Activated CD4-positive, alpha-beta T cell treated with anti-CD3 and anti-CD28 coated beads, Interleukin-2, amount 50 U/mL, for 48 hours (primary cell): ENCODE data around the gene HOTAIR.
A peak's percentile ranks its signal among the peaks of the same experiment; 100 is the strongest.

Source experiments
- DNase-seq, 2 experiments: peaks; one replicate each; pipeline ENCODE4 v3.0.0-alpha.2; 2020

The HOTAIR gene

DNA sequence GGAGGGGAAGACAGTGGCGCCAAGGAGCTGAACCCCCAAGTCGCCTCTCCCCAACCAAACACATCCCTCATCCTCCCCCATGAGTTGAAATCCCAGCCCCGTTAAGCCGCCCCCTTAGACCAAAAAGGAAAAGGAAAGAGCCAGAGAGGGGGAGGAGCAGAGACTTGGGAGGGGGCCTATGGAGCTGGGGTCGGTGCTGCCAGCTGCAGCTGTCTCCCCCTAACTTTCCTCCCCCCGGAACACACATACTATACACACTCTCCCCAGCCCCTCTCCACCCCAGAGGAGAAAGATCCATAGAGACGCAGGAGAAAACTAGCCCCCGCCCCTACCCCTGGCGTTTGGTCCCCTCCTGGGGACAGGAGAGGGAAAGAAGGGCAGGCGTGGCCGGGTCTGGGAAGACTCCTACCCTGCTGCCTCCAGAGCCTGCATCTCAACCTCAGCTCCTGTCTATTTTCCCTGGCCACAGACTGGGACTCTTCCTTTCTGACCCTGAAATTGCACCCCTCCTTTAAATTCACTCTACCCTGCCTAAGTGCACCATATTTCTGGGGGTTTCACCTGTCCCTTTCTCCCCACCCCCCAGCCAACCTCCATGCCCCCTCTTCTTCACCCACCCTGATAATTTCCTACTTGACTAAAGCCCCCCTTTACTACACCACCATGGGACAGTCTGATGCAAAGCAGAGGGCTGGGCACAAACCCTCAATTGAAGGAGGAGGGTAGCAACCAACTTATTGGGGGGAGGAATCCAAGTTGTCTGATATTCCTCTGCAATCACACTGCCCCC is 23.6 kb upstream of the HOTAIR start:
- no peak for DNase-seq

DNA sequence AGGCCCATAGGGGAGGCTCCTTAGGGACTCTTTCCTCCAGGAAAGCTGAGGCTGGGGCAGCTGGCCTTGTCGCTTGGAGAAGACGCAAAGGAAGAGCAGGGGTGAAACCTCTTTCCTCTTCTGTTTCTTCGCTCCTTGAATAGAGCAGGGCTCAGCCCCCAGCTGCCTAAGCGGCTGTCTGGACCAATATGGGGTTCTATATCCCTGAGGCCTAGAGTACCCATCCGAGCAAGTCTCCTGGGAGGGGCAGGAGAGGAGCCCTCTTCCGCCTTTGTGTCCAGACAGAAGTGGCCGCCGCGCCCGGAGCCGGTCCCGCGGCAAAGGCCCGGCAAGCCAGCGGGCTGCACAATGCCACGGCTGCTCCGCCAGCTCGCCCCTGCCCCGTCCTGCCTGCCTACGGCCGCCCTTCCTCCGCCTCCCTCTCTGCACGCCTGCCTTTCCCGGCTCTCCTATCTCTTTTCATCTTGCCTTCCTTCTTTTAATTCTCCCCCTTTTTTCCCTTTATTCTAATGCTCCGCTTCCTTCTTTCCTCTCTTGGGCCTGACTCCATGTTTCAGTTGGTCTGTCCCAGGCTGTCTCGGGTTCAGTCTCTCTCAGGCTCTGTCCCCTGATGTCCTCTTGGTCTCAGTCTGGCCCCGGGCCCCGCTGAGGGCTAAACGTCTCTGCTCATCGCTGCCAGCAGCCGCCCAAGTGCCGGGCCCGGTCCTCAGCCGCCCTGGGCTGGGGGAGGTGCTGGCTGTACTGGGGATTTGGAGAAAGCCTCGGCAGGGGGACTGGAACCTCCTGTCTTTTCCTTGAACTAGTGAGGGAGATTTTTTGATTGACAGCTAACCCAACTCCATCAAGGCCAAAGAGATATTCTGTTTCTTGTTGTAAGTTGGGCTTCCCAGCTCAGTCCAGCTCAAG is 22.7 kb upstream of the HOTAIR start:
- DNase-seq: no peak

DNA sequence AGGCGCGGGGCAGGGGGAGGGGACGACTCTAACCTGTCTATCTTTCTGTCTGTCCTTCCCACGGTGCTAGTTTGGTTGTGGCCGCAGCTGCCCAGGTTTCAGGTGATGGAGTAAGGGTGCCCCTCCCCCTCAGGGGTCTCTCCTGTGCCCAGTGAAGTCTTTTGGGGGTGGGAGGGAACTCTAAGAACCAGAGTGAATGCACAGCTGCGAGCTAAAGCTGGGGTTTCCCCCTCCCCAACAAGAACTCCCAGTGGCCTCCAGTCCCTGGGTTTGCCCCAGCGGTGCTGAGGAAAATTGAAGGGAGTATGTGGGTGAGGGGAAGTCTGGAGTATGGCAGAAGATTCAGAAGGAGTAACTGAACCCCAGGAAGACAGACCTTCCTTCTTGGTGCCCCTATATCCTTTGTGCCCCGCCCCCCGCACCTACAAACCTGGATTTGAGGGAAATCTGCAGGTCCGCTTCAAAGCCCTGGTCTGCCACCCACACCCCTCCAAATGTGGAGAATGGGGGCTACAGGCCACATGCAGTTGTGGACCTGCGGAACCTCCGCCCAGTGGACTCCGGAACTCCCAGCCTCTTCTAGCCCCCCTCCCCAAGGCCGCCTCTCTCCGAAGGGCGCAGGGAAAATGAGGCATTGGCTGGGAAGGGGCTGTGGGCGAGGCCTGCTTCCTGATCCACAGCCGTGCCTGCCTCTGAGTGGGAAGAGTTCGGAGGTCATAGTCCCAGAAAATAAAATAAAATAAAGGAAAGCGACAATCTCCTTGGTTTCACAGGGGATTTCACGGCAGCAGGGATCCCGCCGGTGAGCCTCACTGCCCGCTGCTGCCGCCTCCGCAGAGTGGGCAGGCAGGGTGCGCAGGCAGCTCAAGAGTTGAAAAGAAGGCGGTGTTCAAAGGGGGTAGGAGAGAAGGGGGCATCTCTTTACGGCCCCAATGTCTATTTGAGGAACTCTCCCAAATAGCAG is 21.8 kb upstream of the HOTAIR start:
- no peak for DNase-seq

DNA sequence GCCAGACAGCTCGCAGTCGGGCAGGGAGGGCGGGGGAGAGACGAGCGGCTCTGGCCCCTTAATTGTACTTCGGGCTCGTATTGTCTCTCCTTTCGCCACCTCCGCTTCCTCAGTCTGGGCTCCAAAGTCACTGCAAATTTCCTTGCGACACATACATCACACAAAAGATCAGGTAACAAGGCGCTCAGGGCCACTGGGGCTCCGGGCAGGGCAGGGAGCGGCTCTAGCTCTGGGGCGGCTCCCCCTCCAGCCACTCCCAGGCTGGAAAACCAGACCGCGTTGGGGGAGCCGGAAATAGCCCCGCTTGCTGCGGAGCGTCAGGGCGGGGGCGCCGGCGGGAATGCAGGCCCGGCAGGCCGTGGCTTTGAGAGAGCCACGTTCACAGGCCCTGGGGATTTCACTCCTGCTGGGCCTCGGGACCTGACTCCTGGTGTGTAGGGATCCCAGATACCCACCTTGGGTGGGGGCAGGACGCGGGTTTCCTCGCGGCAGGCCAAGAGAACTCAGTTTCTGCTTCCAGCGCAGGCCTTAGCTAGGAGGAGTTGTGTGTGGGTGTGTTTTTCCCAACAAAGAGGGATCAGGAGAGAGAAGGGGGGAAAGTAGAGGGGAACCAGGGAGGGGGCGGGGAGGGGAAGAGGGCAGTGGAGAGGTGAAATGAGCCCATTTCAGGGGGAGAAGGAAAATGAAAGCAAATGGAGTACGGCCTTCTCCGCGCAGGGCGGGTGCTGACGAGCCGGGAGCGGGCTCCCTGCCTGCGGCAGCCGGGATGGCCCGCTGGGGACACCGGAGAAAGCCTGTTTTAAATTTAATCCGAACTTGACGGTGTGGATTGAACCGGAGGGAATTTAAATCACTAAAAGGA is 20.9 kb upstream of the HOTAIR start:
- DNase-seq: no peak

DNA sequence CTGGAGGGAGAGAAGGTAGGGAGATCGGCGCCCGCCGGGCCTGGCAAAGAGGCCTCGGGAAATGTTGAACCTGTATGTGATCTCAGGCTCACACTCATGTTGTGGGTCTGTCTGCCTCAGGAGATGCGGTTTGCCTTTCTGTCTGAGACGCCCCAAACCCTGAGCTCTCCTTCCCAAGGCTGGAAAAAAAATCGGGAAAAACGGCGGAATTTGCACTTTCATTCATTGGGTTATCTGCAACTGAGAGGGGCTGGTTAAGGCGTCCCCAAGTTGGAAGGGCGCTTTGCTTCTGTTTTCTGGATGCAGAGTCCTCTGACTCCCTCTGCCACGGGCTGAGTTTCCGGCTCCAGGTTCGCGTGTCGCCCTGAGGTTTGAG is 20.2 kb upstream of the HOTAIR start:
- DNase-seq: peak in 1 of 2 experiments; percentile 41

DNA sequence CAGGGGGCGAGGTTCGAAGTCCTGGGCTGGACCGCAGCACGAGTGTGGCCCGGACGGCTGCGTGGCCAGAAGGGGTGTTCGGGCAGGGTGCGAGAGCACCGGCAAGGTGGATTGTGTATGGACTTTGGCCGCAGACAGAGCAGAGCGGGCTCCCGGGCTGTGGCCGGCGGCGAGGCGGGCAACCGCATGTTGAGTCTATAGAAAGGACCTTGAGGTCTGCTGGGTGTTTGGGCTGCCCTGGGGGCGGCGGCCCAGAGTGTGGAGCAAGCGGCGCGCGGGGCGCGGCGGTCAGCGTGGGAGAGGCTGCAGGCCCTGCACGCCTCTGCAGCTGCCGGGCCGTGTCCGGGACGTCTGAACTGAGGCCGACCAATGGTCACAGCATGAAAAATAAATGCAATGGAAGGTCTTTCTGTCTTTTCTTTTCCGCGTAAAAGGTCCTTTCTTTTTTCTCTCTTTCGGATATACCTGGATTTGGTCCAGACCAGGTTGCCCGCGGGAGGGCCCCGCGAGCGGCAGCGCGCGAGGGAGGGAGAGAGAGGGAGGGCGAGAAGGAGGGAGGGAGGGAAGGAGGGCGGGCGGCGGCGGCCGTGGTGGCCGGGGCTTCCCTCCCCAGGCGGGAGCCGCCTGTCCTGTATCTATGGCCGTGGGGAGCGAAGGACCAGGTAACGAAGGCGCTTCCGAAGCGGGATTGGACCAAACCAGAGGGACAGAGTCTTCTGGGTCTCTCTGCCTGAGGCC is 19.7 kb upstream of the HOTAIR start:
- DNase-seq: no peak

DNA sequence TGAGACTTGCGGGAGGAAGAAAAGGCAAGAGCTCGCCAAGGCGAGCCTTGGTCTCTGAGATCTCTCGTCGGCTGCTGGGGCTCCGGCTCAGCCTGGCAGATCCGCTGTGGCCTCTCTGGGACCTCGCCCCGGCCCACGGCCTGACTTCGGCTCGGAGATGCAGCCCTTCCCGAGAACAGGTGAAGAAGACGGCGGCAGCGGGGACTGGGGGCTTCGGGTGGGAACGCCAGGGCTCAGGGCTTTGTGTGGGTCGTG is 19.2 kb upstream of the HOTAIR start:
- no peak for DNase-seq

DNA sequence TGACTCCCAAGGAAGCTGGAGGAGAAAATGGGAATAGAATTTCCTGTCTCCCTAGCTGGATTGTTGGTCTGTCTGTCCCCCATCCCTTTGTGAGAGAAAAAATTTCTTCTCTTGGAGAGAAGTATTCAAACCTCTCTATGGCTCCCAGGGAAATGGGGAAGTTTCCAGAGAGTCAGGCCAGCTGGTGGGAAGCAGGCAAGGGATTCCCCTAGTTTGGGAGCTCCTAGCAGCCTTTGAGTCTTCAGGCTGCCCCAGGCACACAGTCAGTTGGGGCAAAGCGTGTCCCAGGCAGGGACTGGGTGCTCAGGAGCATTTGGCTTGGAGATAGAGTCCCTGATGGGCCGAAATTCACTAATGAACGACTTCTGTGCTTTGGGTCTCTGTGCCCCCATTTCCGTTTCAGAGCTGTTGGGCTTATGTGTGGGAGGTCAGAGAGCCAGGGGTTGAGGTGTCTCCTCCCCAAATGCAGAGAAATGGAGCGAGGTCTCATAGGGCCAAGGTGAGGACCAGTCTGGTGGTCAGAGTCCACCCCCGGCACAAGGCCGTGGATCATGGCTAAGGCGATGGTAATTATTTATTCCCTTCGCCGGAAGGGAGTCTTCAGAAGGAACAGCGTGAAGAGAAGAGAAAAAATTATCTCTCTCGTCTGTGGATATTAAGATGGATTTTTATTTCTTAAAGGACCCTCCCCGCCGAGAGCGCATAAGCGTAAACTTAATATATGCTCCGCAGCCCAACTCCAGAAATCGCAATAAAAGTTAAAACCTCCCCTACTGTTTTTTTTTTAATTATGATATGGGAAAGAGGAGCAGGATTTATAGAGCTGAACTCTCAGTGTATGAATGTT is 18.6 kb upstream of the HOTAIR start:
- no peak for DNase-seq

DNA sequence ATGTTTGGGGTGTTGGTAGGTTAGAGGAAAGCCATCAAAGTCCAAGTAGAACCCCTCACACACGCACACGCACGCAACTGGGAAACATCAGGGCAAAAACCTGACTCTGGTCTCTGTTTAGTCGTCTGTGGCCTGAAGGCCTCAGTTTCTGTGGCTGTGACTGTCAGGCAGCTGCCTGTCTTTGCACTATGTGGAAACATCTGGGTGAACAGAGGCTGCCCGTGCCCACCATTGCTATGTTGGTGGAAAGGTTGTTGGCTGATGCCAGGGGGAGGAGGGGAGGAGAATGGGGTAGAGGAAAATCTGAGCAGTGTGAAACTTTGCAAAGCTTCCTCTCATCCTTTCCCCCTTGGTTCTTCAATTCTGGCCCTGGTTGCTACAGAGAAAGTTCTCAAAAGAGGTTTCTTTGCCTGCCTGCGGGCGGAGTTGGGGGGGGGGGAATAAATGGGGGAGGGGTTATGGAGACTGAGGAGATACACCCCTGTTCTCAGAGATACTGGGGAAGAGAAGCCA is 17.7 kb upstream of the HOTAIR start:
- no peak for DNase-seq

DNA sequence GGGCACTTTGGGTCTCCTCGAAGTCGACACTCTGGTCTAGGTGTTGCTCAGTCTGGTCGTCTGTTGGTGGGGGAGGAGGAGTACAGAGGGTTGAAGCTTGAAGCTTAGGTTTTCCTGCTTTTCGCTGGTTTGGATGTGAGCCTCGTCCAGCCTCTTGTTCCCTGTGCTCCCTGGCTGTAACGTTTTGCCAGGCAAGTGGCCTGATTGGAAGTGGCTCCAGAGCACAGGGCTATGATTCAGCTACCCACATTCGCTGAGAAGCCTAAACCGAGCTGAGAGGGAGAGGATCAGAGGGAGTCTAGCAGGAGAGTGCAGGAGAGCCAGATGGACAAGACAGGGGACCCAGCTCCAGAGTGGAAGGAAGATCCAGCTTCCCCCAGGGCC is 16.3 kb upstream of the HOTAIR start:
- DNase-seq: no peak

DNA sequence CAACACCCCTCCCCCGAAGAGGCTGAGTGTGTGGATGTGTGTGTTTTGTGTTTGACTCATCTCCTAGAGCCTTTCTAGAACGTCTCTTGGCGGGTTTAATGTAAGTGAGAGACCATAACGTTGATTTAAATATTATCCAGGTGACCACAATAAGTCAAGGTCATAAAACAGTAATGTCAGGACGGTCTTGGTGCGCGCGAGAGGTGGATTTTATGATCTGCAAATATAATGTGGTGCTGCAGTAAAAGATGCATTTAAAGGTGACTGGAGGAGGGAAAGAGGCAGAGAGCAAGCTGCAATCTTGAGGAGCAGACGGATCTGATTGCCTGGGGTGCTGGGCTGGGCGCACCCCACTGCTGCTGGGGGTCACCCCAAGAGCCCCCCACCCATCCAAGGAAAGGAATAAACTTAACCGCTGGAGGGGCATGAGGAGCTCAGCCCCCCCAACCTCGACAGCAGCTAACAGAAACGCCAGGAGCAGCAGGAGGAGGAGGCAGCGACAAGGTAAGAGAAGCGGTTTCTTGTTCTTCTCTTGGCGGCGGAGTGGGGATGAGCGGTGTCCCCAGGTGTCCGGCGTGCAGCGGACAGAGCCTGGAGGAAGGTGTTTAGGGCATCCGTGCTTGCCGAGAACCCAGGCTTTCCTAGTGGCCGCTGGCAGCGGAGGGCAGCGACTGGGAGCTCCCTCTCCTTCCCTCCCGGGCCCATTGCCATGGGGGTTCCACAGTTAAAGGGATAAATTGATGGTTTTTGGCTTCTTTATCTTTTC is 15.7 kb upstream of the HOTAIR start:
- no peak for DNase-seq

DNA sequence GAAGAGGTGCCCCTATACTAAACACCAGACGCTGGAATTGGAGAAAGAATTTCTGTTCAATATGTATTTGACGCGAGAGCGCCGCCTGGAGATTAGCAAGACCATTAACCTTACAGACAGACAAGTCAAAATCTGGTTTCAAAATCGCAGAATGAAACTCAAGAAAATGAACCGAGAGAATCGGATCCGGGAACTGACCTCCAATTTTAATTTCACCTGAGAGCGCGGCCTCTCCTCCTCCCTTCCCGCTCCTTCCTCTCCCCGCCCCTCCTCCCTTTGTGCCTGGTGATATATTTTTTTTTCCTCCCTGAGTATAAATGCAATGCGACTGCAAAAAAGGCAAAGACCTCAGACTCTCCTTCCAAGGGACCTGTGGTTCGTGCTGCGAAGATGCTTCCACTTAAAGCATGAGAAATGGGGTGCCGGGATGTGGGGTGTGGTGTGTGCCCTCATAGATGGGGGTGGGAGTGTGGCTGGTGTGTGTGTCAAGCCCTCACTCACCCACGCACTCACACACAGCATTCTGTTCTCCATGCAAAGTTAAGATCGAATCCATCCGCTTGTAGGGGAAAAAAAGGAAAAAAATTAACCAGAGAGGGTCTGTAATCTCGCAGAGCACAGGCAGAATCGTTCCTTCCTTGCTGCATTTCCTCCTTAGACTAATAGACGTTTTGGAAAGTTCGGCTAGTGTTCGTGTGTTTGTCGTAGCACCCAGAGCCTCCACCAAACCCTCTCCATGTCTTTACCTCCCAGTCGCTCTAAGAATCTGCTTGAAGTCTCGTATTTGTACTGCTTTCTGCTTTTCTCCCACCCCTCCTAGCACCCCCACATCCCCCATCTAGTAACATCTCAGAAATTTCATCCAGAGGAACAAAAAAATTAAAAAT is 14.7 kb upstream of the HOTAIR start:
- no peak for DNase-seq

DNA sequence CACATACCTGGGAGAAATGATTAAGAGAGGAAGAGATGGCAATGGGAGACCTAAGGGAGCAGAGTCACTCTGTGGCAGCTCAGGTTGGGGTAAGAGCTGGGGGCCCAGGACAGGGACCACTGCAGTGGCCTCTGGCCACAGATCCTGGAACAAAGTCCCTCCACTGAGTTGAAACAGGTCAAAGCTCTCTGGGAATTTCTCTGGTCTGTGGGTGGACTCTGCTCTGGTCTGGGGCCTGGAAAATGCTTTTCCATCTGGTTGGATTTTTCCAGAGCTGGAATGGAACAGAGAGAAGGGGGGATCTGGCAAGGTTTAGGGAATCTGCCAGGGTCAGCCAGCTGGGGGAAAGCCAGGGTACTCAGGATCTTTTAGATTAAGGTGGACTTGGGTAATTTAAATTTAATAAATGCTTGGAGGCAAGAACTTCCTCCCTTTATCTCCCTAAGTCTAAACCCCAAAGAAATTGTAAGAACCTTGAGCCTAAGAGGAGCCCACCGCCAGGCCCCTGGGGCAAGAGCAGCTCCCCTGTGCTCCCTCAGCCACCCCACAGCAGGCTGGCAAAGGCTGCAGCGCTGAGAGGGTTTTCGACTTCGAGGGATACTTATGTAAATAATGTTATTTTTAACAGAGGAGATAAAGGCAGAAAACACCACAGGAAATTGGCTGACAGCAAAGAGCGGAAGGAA is 13.9 kb upstream of the HOTAIR start:
- no peak for DNase-seq

DNA sequence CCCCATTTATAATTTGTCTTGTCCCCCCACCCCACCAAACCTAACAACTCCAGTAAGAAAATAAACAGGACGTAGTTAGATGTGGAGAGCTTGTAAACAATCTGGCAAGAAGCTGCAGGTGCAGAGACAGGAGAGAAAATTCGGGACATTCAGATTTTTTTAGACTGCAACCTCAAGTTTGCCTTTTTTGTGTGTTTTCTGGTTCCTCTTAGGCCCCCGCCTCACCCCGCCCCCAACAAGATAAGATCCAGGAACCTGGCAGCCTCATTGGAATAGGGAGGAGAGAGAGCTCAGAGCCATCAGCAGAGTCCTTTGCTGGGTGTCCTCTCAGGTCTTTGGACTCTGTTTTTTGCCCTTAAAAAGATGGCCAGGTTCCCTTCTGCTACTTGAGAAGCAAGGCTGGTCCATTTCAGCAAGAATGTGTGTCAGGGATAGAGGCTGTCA is 13.1 kb upstream of the HOTAIR start:
- no peak for DNase-seq

DNA sequence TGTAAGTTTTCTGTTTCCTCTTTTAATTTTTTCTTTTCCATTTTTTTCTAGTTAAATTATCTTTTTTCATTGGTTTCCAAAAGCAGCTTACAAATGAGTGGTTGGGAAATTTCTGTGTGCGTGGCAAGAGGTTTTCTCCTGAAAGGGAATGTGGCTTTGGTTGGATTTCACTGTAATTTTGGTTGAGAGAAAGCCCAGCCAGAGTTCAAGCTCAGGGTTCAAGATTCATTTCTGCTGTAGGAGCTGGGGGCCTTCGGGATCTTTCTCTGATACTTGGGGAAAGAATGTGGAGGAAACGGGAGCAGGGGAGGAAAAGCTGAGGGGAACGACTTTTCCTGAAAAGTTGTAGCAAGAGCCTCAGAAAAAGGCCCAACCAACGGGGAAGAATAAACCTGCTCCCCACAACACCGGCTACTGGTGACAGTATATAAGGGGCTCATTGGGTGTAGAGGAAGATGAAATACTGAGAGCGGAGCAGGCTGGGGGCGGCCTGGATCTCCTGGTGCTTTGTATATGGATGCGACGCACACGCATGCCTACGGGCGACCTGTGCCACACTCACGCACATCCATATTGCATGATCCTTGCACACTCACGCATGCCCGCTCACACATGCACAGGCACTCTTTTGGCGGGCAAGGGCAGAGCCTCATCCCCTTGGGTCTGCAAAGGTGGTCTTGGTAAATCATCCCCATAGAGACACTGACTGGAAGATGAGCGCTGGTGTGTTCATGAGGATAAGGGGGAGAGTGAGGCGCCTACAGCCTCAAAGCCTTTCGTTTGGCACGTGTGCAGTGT is 12.1 kb upstream of the HOTAIR start:
- DNase-seq: no peak

DNA sequence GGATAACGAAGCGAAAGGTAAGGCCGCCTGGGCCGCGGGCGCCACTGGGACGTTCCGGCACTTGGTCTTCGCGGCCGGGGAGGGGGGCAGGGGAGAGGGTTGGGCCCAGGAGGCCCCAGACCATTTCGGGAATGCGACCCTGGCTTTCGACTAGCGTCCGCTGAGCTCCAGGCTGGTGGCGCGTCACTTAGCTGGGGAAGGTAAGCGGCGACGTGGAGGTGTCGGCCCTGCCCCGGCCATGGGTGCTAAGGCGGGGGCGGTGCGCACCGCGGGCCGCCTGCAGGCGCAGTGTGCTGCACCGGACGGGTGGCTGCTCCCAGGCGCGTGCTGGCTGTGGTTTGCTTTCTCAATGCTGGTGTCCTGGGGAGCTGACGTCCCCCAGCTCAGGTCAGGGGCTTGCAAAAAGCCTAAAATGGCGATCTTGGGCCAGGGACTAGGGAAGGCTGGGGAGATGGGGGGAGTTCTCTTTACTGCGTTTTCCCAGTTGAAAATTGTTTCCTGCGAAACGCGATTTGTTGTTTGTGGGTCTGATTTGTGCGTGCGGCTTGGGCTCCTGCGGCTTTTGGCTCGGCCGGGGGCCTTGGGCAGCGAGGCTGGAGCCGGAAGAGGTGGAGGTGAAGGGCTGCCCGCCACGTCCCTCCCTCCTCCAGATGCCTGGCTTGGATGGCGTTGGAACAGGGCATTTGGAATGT is 11.4 kb upstream of the HOTAIR start:
- no peak for DNase-seq

DNA sequence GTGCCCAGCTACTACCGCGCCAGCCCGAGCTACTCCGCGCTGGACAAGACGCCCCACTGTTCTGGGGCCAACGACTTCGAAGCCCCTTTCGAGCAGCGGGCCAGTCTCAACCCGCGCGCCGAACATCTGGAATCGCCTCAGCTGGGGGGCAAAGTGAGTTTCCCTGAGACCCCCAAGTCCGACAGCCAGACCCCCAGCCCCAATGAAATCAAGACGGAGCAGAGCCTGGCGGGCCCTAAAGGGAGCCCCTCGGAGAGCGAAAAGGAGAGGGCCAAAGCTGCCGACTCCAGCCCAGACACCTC is 10.9 kb upstream of the HOTAIR start:
- DNase-seq: no peak
